ENCODE data around the gene LIMS2.

Gene LIMS2

GRCh38 chr2:127665267-127665893, 9.9 kb downstream of the LIMS2 start:
- no peak for TF ChIP-seq CTCF (IDR thresholded peaks at IDR 0.05; ENCODE audit: insufficient read depth, low read depth, low read length, missing control alignments)
- H3K4me3 ChIP-seq (ENCODE audit: low read depth, low read length): no peak overlapping the region
- no peak for DNase-seq (ENCODE audit: low read depth)

- DNase-seq (ENCODE audit: low read depth): no peak
- no peak overlapping the region for H3K4me3 ChIP-seq (ENCODE audit: low read depth, low read length)
- no peak for TF ChIP-seq CTCF (IDR thresholded peaks at IDR 0.05; ENCODE audit: insufficient read depth, low read depth, low read length, missing control alignments)
Observed at GRCh38 chr2:127664895-127665225, 10.5 kb downstream of the LIMS2 start.

GRCh38 chr2:127664065-127664894, 11.1 kb downstream of the LIMS2 start:
- H3K4me3 ChIP-seq (ENCODE audit: low read depth, low read length): no peak overlapping the region
- no peak for TF ChIP-seq CTCF (IDR thresholded peaks at IDR 0.05; ENCODE audit: insufficient read depth, low read depth, low read length, missing control alignments)
- DNase-seq (ENCODE audit: low read depth): no peak

GRCh38 chr2:127663566-127664064, 11.7 kb downstream of the LIMS2 start:
- no peak for DNase-seq (ENCODE audit: low read depth)
- TF ChIP-seq CTCF (IDR thresholded peaks at IDR 0.05; ENCODE audit: insufficient read depth, low read depth, low read length, missing control alignments): no peak
- H3K4me3 ChIP-seq (ENCODE audit: low read depth, low read length): no peak overlapping the region

- no peak overlapping the region for H3K4me3 ChIP-seq (ENCODE audit: low read depth, low read length)
- TF ChIP-seq CTCF (IDR thresholded peaks at IDR 0.05; ENCODE audit: insufficient read depth, low read depth, low read length, missing control alignments): no peak
- no peak for DNase-seq (ENCODE audit: low read depth)
Observed at GRCh38 chr2:127662937-127663565, 12.3 kb downstream of the LIMS2 start.

- no peak for TF ChIP-seq CTCF (IDR thresholded peaks at IDR 0.05; ENCODE audit: insufficient read depth, low read depth, low read length, missing control alignments)
- no peak overlapping the region for H3K4me3 ChIP-seq (ENCODE audit: low read depth, low read length)
- no peak for DNase-seq (ENCODE audit: low read depth)
Observed at GRCh38 chr2:127661949-127662510, 13.3 kb downstream of the LIMS2 start.
